ENCODE data around the gene THNSL1.

DNA sequence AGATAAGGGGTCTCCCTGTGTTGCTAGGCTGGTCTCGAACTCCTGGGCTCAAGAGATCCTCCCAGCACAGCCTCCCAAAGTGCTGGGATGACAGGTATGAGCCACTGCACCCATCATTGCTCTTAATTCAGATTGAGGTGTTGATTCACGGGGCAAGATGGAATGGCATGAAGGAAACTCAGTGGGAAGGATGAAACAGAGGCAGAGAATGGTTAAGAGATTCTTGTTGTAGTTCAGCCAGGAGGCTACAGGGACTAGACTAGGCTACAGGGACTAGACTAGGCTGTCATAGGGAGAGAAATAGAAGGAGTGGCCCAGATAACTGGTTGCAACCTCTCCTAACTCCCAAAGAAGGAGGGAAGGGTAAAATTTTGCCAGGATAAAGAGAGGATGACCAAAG, 48.0 kb downstream of the THNSL1 start:
- TF ChIP-seq EP300 (IDR thresholded peaks at IDR 0.05; ENCODE audit: borderline replicate concordance in 1 of 2, low read depth in 1 of 2, low read length in 1 of 2), result no peak
- TF ChIP-seq POLR2AphosphoS5 (IDR thresholded peaks at IDR 0.05; ENCODE audit: low read depth, low read length), result no peak
- TF ChIP-seq YY1 (IDR thresholded peaks at IDR 0.05; ENCODE audit: low read depth), result no peak
- TF ChIP-seq, protein P1, sequence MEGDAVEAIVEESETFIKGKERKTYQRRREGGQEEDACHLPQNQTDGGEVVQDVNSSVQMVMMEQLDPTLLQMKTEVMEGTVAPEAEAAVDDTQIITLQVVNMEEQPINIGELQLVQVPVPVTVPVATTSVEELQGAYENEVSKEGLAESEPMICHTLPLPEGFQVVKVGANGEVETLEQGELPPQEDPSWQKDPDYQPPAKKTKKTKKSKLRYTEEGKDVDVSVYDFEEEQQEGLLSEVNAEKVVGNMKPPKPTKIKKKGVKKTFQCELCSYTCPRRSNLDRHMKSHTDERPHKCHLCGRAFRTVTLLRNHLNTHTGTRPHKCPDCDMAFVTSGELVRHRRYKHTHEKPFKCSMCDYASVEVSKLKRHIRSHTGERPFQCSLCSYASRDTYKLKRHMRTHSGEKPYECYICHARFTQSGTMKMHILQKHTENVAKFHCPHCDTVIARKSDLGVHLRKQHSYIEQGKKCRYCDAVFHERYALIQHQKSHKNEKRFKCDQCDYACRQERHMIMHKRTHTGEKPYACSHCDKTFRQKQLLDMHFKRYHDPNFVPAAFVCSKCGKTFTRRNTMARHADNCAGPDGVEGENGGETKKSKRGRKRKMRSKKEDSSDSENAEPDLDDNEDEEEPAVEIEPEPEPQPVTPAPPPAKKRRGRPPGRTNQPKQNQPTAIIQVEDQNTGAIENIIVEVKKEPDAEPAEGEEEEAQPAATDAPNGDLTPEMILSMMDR (IDR thresholded peaks at IDR 0.05), result no peak
- TF ChIP-seq TCF12 (IDR thresholded peaks at IDR 0.05), result no peak
- TF ChIP-seq, protein P2, sequence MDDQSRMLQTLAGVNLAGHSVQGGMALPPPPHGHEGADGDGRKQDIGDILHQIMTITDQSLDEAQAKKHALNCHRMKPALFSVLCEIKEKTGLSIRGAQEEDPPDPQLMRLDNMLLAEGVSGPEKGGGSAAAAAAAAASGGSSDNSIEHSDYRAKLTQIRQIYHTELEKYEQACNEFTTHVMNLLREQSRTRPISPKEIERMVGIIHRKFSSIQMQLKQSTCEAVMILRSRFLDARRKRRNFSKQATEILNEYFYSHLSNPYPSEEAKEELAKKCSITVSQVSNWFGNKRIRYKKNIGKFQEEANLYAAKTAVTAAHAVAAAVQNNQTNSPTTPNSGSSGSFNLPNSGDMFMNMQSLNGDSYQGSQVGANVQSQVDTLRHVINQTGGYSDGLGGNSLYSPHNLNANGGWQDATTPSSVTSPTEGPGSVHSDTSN (IDR thresholded peaks at IDR 0.05), result no peak
- TF ChIP-seq, protein P3, sequence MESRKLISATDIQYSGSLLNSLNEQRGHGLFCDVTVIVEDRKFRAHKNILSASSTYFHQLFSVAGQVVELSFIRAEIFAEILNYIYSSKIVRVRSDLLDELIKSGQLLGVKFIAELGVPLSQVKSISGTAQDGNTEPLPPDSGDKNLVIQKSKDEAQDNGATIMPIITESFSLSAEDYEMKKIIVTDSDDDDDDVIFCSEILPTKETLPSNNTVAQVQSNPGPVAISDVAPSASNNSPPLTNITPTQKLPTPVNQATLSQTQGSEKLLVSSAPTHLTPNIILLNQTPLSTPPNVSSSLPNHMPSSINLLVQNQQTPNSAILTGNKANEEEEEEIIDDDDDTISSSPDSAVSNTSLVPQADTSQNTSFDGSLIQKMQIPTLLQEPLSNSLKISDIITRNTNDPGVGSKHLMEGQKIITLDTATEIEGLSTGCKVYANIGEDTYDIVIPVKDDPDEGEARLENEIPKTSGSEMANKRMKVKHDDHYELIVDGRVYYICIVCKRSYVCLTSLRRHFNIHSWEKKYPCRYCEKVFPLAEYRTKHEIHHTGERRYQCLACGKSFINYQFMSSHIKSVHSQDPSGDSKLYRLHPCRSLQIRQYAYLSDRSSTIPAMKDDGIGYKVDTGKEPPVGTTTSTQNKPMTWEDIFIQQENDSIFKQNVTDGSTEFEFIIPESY (IDR thresholded peaks at IDR 0.05; ENCODE audit: borderline replicate concordance, low read depth), result no peak
- TF ChIP-seq, protein P4, sequence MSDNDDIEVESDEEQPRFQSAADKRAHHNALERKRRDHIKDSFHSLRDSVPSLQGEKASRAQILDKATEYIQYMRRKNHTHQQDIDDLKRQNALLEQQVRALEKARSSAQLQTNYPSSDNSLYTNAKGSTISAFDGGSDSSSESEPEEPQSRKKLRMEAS (IDR thresholded peaks at IDR 0.05; ENCODE audit: low read depth), result no peak
- no peak for TF ChIP-seq EZH2phosphoT487 (IDR thresholded peaks at IDR 0.05; ENCODE audit: borderline replicate concordance, low read depth)
- no peak for TF ChIP-seq SMC3 (IDR thresholded peaks at IDR 0.05; ENCODE audit: low read depth, low read length)
- no peak for TF ChIP-seq RCOR1 (IDR thresholded peaks at IDR 0.05; ENCODE audit: low read length)

Measured in SK-N-SH (cell line).